HAP-1 (cell line): ENCODE measurements around the gene PRR16.

Experiments used
- DNase-seq, 2 experiments: peaks; one replicate each; pipeline ENCODE4 v3.0.0-alpha.2; 2016 to 2020; ENCODE audit warnings: low spot score in 2 of 2
- H3K27me3 ChIP-seq: fragments of 250-450 bp; sonication (Bioruptor Pico); 2 replicates; pipeline ENCODE4 v1.5.1; 2020; ENCODE audit warnings: low read depth, mild to moderate bottlenecking, moderate library complexity
- H3K36me3 ChIP-seq: fragments of 250-450 bp; sonication (Bioruptor Pico); replicated peaks from 2 replicates; pipeline ENCODE4 v1.5.1; 2020; ENCODE audit warnings: mild to moderate bottlenecking
- H3K4me1 ChIP-seq: fragments of 250-450 bp; sonication (Bioruptor Pico); 2 replicates; pipeline ENCODE4 v1.5.1; 2020; ENCODE audit warnings: mild to moderate bottlenecking
- H3K4me3 ChIP-seq: fragments of 250-450 bp; sonication (Bioruptor Pico); 2 replicates; pipeline ENCODE4 v1.5.1; 2020; ENCODE audit warnings: mild to moderate bottlenecking, moderate library complexity
- H3K9me3 ChIP-seq: fragments of 250-450 bp; sonication (Bioruptor Pico); 2 replicates; pipeline ENCODE4 v1.5.1; 2020; ENCODE audit warnings: mild to moderate bottlenecking, moderate library complexity
- in situ Hi-C: fragments of 300-500 bp; cut with MboI; formaldehyde crosslinking; loops from 3 replicates; pipeline ENCODE4 v1.14.3; 2020; ENCODE audit warnings: low sequenced_read_pairs, inconsistent platforms, mixed read lengths

The PRR16 gene

DNA sequence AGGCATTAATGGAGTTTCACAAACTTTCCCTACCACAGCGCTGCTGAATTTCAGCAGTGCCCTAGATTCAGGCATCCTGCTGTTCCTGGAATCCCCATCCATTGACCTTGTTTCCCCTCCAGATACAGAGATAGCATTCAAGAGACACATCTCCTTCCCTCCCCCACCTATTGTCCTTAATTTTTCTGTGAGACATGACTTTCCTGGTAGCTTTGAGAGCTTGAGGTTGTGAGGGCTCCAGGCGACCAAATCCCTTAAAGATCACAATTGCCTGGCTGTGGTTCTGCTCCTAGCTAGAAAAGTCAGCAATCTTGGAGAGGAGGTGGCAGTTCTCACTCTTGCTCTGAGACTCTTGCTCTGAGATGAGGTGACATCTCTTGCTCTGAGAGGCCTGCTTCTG lies 48.0 kb downstream of the PRR16 start:
- peaks cover 51% of the 10 kb centered on the region for H3K4me1 ChIP-seq
- H3K36me3 ChIP-seq: no peaks in the 10 kb centered on the region
- H3K9me3 ChIP-seq: no peaks in the 10 kb centered on the region
- no peak overlapping the region for H3K4me3 ChIP-seq
- no peak for DNase-seq
- H3K27me3 ChIP-seq: no peaks in the 10 kb centered on the region
- in situ Hi-C loops: no loop called here

- H3K9me3 ChIP-seq: no peaks in the 10 kb centered on the region
- H3K36me3 ChIP-seq: no peaks in the 10 kb centered on the region
- H3K27me3 ChIP-seq: no peaks in the 10 kb centered on the region
- no peak overlapping the region for H3K4me3 ChIP-seq
- in situ Hi-C loops: no loop called here
- peaks cover 44% of the 10 kb centered on the region for H3K4me1 ChIP-seq
- DNase-seq: no peak
These were observed 48.9 kb downstream of the PRR16 start for GRCh38 chr5:120512791-120513650.

- Histone ChIP-seq H3K9me3 (no peaks in the 10 kb centered on the region), H3K4me1 (peaks cover 12% of the 10 kb centered on the region), H3K4me3 (no peak overlapping the region), H3K27me3 (no peaks in the 10 kb centered on the region), H3K36me3 (no peaks in the 10 kb centered on the region)
- DNase-seq: no peak
- in situ Hi-C loops: no loop called here
These were observed 52.7 kb downstream of the PRR16 start for GRCh38 chr5:120516805-120517204.

- Histone ChIP-seq H3K36me3 (no peaks in the 10 kb centered on the region), H3K9me3 (no peaks in the 10 kb centered on the region), H3K27me3 (no peaks in the 10 kb centered on the region), H3K4me1 (0 out of 2 replicates have a peak, but pooled peaks cover 3% of the 10 kb centered on the region), H3K4me3 (no peak overlapping the region)
- no peak for DNase-seq
- in situ Hi-C loops: no loop called here
These were observed 53.6 kb downstream of the PRR16 start for GRCh38 chr5:120517607-120518252.

DNA sequence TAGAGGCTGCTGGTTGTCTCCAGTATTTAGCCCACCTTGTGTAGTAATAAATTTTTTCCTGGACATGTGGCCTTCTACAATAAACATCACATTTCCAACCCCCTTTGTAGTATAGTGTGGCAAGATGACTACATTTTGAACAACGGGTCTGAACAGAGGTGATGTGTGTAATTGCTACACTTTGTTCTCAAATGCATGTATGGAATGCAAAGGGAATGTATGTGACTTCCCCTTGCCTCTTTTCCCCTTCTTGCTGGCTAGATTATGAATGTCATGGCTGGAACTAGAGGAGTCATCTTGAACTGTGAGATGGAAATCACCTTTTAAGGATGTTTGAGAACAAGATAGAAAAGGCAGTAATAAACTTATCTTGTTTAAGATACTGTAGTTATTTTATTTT lies 54.5 kb downstream of the PRR16 start:
- Histone ChIP-seq H3K36me3 (no peaks in the 10 kb centered on the region), H3K4me3 (no peak overlapping the region), H3K27me3 (no peaks in the 10 kb centered on the region), H3K4me1 (0 out of 2 replicates have a peak, but pooled peaks cover 3% of the 10 kb centered on the region), H3K9me3 (no peaks in the 10 kb centered on the region)
- DNase-seq: no peak
- in situ Hi-C loops: no loop called here

DNA sequence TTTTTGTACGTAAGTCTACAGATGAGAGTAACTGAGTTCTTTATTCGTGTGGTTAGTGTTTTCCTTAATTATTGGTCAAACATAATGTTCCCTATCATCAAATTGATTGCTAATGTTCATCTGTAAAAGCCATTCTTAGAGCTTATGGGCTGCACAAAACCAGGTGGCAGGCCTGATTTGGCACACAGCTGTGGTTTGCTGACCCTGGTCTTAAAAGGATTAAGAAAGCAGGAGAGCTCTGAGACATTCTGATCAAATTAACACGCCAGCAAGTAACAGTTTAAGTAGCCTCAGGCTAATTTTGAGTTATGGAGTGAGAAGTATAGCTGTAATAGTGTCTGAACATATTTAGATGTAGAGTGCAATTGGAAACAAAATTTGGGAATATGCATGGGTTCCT lies 63.2 kb downstream of the PRR16 start:
- DNase-seq: peak; percentile 48 to 60
- Histone ChIP-seq H3K36me3 (no peaks in the 10 kb centered on the region), H3K4me1 (peaks cover 24% of the 10 kb centered on the region), H3K9me3 (no peaks in the 10 kb centered on the region), H3K27me3 (no peaks in the 10 kb centered on the region), H3K4me3 (no peak overlapping the region)
- in situ Hi-C loops: no loop called here

DNA sequence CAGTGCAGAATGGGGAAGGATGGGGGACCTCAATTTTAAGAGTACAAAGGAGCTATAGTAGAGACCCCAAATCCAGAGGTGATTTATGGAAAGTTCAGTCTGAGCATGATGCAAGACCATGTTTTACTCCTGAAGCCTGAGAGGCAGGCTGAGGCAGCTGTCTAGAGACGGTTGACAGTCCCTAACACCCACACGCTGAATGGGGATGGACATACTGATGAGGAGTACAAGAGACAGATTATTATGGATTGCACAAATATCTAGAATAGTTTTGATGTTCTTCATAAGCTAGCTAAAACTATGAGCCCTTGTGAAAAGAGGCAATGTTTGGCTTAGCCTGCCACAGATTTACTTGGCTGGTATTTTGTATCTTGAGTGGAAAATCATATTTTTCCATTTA lies 64.5 kb downstream of the PRR16 start:
- H3K9me3 ChIP-seq: no peaks in the 10 kb centered on the region
- no peak for DNase-seq
- H3K27me3 ChIP-seq: no peaks in the 10 kb centered on the region
- peaks cover 31% of the 10 kb centered on the region for H3K4me1 ChIP-seq
- H3K4me3 ChIP-seq: no peak overlapping the region
- in situ Hi-C loops: no loop called here
- H3K36me3 ChIP-seq: no peaks in the 10 kb centered on the region

- in situ Hi-C loops: no loop called here
- H3K4me1 ChIP-seq: peaks cover 33% of the 10 kb centered on the region
These were observed 65.3 kb downstream of the PRR16 start for GRCh38 chr5:120529386-120529785.

DNA sequence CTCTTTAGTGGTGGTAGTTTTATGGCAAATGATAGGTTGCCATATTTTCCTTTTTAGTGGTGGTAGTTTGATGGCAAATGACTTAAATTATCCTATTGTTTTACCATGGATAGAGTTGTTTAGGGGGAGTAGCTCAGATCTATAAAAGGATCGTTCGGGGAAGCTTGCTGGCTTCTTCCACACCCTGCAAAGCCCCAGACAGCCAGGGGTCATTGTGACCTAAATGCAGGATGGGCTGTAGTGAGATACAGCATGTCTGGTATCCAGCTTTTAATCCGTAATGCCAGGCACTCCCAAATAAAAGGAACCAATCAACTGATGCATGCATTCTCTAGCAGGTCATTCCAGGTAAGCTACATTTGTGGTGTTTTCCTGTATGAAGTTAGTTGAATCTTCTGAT lies 67.1 kb downstream of the PRR16 start:
- Histone ChIP-seq H3K36me3 (no peaks in the 10 kb centered on the region), H3K27me3 (no peaks in the 10 kb centered on the region), H3K4me3 (no peak overlapping the region), H3K4me1 (peaks cover 22% of the 10 kb centered on the region), H3K9me3 (no peaks in the 10 kb centered on the region)
- no peak for DNase-seq
- in situ Hi-C loops: no loop called here

More at GRCh38 chr5:120529386-120529785, 65.3 kb downstream of the PRR16 start:
- Histone ChIP-seq H3K4me3 (no peak overlapping the region), H3K27me3 (no peaks in the 10 kb centered on the region), H3K9me3 (no peaks in the 10 kb centered on the region), H3K36me3 (no peaks in the 10 kb centered on the region)
- DNase-seq: peak in 1 of 2 experiments; percentile 34

DNA sequence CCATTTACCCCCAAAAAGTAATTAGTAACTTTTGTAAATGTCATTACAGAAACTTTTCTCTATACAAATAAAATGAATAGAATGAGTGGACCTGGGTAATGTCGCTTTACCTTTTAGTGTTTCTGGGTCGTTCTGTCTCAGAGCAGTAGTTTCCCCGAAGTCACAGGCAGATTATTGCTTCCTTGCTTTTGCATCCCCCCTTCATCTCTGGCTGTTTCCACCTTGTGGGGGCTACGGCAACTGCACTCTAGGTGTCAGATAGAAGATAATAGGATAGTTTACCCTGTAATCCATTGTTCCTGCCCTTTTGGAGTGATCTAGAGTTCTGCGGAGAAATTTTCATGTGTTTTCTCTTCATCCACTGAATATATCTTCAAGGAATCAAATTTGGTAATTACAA lies 68.7 kb downstream of the PRR16 start:
- H3K9me3 ChIP-seq: no peaks in the 10 kb centered on the region
- in situ Hi-C loops: no loop called here
- DNase-seq: peak; percentile 72

GRCh38 chr5:120533581-120533980 lies 69.5 kb downstream of the PRR16 start:
- Histone ChIP-seq H3K27me3 (no peaks in the 10 kb centered on the region), H3K4me1 (peaks cover 12% of the 10 kb centered on the region), H3K4me3 (no peak overlapping the region), H3K36me3 (no peaks in the 10 kb centered on the region), H3K9me3 (no peaks in the 10 kb centered on the region)
- in situ Hi-C loops: no loop called here
- no peak for DNase-seq

More for the DNA sequence above, 68.7 kb downstream of the PRR16 start:
- Histone ChIP-seq H3K4me3 (no peak overlapping the region), H3K4me1 (peaks cover 12% of the 10 kb centered on the region), H3K27me3 (no peaks in the 10 kb centered on the region), H3K36me3 (no peaks in the 10 kb centered on the region)

DNA sequence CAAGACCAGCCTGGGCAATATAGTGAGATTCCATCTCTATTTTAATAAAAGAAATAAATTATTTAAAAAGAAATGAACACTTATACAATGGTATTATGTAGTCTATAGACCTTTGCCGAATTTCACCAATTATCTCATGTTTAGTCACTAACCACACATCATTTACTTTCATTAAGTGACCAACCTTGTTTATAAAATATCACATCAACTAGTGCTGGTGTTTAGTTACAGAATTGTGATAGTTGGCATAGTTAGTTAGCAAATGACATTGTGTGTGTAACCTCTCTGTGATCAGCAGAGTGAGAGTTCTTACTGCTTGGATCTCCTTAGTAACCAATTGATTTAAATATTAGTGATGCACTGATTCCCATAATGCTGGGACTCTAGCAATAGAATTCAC lies 71.8 kb downstream of the PRR16 start:
- no peaks in the 10 kb centered on the region for H3K9me3 ChIP-seq
- H3K36me3 ChIP-seq: no peaks in the 10 kb centered on the region
- in situ Hi-C loops: no loop called here
- H3K4me1 ChIP-seq: peaks cover 16% of the 10 kb centered on the region
- DNase-seq: no peak
- H3K27me3 ChIP-seq: no peaks in the 10 kb centered on the region
- no peak overlapping the region for H3K4me3 ChIP-seq

DNA sequence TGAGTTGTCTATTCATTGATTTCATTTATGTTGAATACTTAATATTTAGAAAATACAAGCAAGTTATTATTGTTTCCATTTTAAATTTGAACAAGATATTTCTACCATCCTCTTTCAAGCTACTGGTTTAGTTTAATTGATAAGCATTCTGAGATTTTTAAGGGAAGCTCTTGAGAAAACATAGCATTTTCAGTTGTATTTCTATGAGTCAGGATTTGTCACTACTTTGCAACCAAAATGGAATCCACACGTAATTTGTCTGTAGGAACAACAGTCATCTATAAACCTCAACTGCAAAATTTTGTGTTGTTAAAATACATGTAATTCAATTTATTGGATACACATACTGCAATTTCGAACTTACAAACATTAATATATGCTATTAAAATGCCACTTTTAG lies 74.0 kb downstream of the PRR16 start:
- Histone ChIP-seq H3K36me3 (no peaks in the 10 kb centered on the region), H3K27me3 (no peaks in the 10 kb centered on the region), H3K4me3 (no peak overlapping the region), H3K9me3 (no peaks in the 10 kb centered on the region), H3K4me1 (peaks cover 14% of the 10 kb centered on the region)
- no peak for DNase-seq
- in situ Hi-C loops: no loop called here

DNA sequence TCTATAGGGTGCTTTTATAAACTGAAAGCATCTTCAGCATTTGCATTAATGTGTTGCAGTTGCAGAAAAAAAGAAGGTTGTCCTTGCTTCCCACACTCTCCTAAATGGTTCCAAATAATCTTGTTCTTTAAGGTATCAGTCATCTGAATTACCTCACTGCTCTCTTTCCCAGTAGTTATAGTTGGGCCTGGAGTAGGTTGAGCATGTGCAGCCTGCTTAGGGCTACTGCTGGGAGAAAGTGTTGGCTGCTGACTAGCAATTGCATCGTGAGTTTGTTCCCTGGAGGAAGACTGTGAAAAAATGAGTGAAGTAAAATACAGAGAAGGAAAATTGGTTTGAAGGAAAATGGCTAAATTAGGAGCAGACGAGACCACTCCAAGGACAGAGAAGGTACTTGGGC lies 74.5 kb downstream of the PRR16 start:
- Histone ChIP-seq H3K27me3 (no peaks in the 10 kb centered on the region), H3K36me3 (no peaks in the 10 kb centered on the region), H3K4me1 (peaks cover 10% of the 10 kb centered on the region), H3K4me3 (no peak overlapping the region), H3K9me3 (no peaks in the 10 kb centered on the region)
- in situ Hi-C loops: no loop called here
- no peak for DNase-seq
